GM21526 (cell line): ENCODE measurements around the gene SCPEP1.

Experiments used
- ATAC-seq: cut with Tn5 transposase; IDR thresholded peaks from one replicate; pipeline ENCODE4 v1.9.1; 2021; ENCODE audit warnings: moderate library complexity; ENCODE audit not compliant: unreplicated experiment, low FRiP score

Gene SCPEP1

DNA sequence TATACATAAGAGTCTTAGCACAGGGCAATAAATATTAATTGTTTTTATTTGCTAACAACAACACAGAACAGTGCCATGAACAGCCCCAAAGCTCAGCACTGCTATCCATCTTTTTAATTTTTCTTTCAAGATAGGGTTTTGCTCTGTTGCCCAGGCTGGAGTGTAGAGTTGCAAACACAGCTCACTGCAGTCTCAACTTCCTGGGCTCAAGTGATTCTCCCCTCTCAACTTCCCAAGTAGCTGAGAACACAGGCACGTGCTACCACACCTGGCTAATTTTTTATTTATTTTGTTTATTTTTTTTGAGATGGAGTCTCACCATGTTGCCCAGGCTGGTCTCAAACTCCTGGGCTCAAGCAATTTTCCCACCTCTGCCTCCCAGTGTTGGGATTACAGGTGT is 59.5 kb downstream of the SCPEP1 start:
- ATAC-seq = no peak

- no peak for ATAC-seq
Observed at GRCh38 chr17:57038486-57038885, 60.6 kb downstream of the SCPEP1 start.

DNA sequence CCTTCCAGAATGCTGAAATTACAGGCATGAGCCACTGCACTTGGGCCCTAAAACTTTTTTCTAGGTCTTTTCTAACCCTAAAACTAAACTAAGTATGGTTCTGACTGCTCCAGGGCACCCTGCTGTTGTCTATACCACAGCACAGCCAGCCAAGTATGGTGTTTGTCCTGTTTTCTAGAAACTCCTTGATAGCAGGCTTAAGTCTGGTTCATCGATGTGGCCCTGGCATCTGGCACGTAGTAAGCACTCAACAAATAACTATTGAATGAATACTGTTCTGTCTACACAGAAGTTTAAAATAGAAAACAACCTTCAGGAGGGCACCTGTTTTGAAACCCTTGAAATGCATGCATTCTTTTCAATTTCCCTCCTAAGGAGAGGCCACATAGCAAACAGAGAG is 62.6 kb downstream of the SCPEP1 start:
- no peak for ATAC-seq

- no peak for ATAC-seq
Observed at GRCh38 chr17:57043276-57043675, 65.3 kb downstream of the SCPEP1 start.

DNA sequence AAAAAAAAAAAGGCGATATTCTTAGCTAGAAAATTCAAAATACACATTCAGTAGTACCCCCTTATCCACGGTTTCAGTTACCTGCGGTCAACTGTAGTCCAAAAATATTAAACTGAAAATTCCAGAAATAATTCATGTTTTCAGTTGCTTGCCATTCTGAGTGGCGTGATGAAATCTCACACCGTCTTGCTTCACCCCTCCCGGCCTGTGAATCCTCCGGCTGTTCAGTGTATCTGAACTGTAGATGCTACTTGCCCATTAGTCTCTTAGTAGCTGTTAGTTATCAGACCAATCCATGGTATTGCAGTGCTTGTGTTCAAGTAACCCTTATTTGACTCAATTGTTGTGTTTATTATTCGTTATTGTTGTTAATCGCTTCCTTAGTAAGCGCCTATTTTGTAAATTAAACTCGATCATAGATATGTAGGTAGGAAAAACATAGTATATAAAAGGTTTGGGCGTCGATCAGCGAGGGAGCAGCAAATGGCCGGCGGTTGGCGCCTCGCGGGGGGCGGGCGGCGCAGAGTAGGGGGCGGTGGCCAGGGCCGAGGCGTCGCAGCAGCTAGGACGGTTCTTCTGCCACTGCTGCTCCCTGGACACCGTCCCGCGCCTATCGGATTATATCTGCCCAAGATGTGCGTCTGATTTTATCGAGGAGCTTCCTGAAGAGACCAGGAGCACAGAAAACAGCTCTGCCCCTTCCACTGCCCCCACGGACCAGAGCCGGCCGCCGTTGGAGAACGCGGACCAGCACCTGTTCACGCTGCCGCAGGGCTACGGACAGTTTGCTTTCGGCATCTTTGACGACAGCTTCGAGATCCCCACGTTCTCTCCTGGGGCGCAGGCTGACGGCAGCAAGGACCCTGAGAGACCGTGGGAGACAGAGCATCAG is 67.3 kb downstream of the SCPEP1 start:
- no peak for ATAC-seq

DNA sequence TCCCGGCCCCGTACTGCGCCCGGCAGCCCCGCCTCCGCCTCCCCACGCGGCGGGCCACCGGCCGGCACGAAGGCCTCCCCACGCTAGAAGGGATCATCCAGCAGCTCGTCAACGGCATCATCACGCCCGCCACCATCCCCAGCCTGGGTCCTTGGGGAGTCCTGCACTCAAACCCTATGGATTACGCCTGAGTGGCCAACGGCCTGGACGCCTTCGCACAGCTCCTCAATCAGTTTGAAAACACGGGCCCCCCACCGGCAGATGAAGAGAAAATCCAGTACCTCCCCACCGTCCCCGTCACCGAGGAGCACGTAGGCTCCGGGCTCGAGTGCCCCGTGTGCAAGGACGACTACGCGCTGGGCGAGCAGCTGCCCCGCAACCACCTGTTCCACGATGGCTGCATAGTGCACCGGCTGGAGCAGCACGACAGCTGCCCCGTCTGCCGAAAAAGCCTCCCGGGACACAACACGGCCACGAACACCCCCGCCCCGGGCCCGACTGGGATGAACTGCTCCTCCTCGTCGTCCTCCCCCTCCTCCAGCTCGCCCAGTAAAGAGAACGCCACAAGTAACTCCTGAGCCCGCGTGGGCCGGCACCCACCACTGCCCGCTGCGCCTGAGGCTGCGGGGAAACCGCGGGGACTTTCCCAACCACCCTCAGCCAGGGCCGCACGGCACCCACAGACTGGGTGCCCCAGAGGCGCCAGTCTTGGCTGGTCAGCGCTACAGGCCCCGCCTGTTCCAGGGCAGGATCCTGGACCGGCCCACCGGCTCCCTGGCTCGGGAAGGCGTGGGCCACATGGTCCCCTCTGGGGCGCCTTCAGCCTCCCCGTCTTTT is 68.2 kb downstream of the SCPEP1 start:
- no peak for ATAC-seq

DNA sequence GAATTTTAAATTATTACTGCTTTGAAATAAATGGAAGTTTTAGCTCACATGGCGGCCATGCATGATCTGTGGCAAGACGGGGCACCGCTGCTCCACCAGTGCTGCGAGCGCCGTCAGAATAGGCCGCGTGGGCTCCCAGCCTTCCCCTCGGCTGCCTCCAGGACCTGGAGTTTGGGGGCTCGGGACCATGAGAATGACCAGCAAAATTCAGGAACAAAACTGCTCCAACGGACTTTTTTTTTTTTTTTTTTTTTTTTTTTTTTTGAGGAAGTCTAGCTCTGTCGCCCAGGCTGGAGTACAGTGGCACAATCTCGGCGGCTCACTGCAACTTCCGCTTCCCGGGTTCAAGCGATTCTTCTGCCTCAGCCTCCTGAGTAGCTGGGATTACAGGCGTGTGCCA is 68.8 kb downstream of the SCPEP1 start:
- no peak for ATAC-seq

DNA sequence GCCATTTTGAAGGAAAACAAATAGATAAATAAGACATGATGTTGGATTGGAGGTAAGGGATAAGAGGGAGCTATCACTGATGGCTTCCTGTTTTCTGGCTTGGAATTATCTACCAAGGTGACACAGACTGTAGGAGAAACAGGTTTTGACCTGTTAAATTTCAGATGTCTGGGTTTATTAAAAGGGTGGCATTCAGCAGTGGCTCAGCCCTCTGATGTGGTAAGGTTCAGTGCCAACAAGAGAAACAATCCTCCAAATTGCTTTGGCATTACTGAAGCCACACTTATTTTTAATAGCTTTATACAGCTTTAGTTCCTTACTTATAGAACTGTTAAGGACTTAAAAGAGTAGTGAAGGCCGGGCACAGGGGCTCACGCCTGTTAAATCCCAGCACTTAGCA is 70.2 kb downstream of the SCPEP1 start:
- no peak for ATAC-seq

DNA sequence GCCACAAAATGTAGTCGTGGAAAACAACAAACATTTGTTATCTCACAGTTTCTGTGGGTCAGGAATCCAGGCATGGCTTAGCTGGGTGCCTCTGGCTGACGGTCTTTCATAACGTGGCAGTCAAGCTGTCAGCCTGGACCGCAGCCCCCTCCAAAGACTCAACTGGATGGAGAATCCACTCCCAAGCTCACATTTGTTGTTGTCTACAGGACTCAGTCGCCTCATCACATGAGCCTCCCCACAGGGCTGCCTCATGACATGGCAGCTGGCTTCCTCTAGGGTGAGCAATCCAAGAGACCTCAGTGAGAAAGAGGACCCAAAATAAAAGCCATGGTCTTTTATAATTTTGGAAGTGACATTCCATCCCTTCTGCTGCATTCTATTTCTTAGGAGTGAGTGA is 72.4 kb downstream of the SCPEP1 start:
- ATAC-seq = no peak

GRCh38 chr17:57051886-57052361 is 74.0 kb downstream of the SCPEP1 start:
- ATAC-seq = no peak
